ENCODE measurements around the gene SDHA. TPM values are rescaled to one million over a fixed set of nuclear protein-coding genes. Genes with fewer than 3 reads are reported as not detected.

SDHA gene
- total and polyA plus RNA-seq, 10 of the 15 experiments (the other 5 are each of a cell fraction or from before 2014, with no cell fraction given) = 63.3 to 205 (median 104) TPM

DNA sequence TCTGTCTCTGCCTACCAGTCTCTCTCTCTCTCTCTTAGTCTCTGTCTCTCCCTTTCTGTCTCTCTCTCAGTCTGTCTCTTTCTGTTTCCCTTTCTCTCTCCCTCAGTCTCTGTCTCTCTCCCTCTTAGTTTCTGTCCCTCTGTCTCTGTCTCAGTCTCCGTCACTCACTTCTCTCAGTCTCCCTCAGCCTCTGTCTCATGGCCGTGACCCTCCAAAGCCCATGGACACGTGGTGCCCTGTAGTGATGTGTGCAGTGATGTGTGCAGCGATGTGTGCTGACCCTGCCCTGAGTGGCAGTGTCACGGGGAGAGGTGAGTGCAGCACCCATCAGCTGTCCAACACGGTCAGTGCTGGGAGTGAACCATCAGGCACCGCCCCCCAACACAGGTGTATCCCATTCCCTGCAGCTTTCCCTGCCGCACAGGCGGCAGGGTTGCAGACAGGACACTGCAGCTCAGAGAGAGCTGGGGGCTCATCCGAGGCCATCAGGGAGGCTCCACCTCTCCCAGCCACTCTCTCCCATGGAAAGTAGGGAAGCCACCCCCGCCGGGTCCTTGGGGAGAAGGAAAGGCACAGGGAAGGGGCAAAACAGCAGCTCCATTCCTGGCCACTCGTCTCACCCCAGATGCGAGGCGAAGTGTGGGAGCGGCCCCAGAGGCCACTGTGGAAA lies 27.6 kb upstream of the SDHA start:
- intact Hi-C loops (cut with micrococcal nuclease; ENCODE audit: unreplicated experiment) = no loop called here
- in situ Hi-C loops (cut with MboI) = no loop called here
- DNase-seq (ENCODE audit: low read depth, low spot score) (no peak), FAIRE-seq (no peak), ATAC-seq (peak; percentile 9)
- 29% methylated on average over 16 of the region's 16 CpGs for WGBS (ENCODE audit: insufficient coverage, insufficient replicate concordance, low lambda C conversion rate, missing lambda C conversion rate)
- no peaks in the 10 kb centered on the region for H3K9me3 ChIP-seq (replicated peaks; ENCODE audit: control insufficient read depth, insufficient read depth, low read length)
- H3K36me3 ChIP-seq (ENCODE audit: control insufficient read depth in 2 of 2, insufficient read depth in 2 of 2, low read length in 1 of 2) = no peaks in the 10 kb centered on the region
- no peak overlapping the region for H3K9ac ChIP-seq (ENCODE audit: control insufficient read depth, insufficient read depth, low read length)
- no peaks in the 10 kb centered on the region for H3K79me2 ChIP-seq (ENCODE audit: control insufficient read depth, insufficient read depth, low read length)
- H3K4me1 ChIP-seq (ENCODE audit: control insufficient read depth, insufficient read depth, low read length) = peaks cover 32% of the 10 kb centered on the region
- H3K4me2 ChIP-seq (ENCODE audit: control insufficient read depth, insufficient read depth) = peak overlapping the region; percentile 86
- TF ChIP-seq PKNOX1 (IDR thresholded peaks at IDR 0.05) (peak; percentile 67), PAX5 (IDR thresholded peaks at IDR 0.05; ENCODE audit: borderline replicate concordance, low read depth, low read length) (peak; percentile 41; the same call in 1 of the 2 replicates), GABPA (IDR thresholded peaks at IDR 0.05; ENCODE audit: low read depth) (no peak), RUNX3 (IDR thresholded peaks at IDR 0.05; ENCODE audit: low read length) (no peak)
- TF ChIP-seq, protein P1, sequence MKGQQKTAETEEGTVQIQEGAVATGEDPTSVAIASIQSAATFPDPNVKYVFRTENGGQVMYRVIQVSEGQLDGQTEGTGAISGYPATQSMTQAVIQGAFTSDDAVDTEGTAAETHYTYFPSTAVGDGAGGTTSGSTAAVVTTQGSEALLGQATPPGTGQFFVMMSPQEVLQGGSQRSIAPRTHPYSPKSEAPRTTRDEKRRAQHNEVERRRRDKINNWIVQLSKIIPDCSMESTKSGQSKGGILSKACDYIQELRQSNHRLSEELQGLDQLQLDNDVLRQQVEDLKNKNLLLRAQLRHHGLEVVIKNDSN (IDR thresholded peaks at IDR 0.05; ENCODE audit: borderline replicate concordance, extremely low read length, insufficient read depth, low read depth, low read length) = peak; percentile 66
- H3K27ac ChIP-seq (ENCODE audit: control insufficient read depth, insufficient read depth) = no peak overlapping the region
- CTCF ChIA-PET = no interaction called here
- peak overlapping the region; percentile 28; the same call in 1 of the 2 replicates for H3K4me3 ChIP-seq
- RAD21 ChIA-PET (ENCODE audit: unreplicated experiment) = interaction anchor here (1.3 kb wide), 1 partner anchor 127 kb away, joined by 3 read pairs; no protein-coding TSS in a partner anchor
- BruUV-seq (replicated peaks) = no TSS peak
- H4K20me1 ChIP-seq (ENCODE audit: control insufficient read depth, insufficient read depth) = no peaks in the 10 kb centered on the region; the same call in 1 of the 2 replicates
- H3K27me3 ChIP-seq (replicated peaks in 1 of 2; ENCODE audit: control insufficient read depth in 2 of 2, insufficient read depth in 2 of 2, low read length in 1 of 2) = no peaks in the 10 kb centered on the region; a peak in 2 of 4 replicates
- H2AFZ ChIP-seq (ENCODE audit: control insufficient read depth, low read depth, low read length) = peak overlapping the region; percentile 66
- POLR2A ChIA-PET = interaction anchor here (1.0 kb wide), 1 partner anchor 28 kb away, joined by 4 read pairs; the partner anchor contains the start of genes CCDC127 and SDHA
- SMC1A ChIA-PET (ENCODE audit: uncharacterized antibody, unreplicated experiment) = interaction anchor here (0.8 kb wide), 1 partner anchor 30 kb away, joined by 4 read pairs; no protein-coding TSS in a partner anchor

Data from GM12878 (cell line).